Parathyroid adenoma (tissue), 2 donors: ENCODE results near the gene M1AP.

ENCODE experiments used
- H2AFZ ChIP-seq: fragments of 300-600 bp; sonication (generic); one replicate; pipeline ENCODE4 v1.7.0; 2017; ENCODE audit warnings: antibody characterized with exemption, mild to moderate bottlenecking
- H3K27ac ChIP-seq: fragments of 300-600 bp; sonication (generic); one replicate; pipeline ENCODE4 v1.7.0; 2017
- H3K27me3 ChIP-seq: fragments of 300-600 bp; sonication (generic); one replicate; pipeline ENCODE4 v1.7.0; 2017; ENCODE audit warnings: low read length; ENCODE audit not compliant: control insufficient read depth, insufficient read depth
- H3K36me3 ChIP-seq: fragments of 300-600 bp; sonication (generic); one replicate; pipeline ENCODE4 v1.7.0; 2017; ENCODE audit warnings: low read length; ENCODE audit not compliant: control insufficient read depth, insufficient read depth
- H3K4me1 ChIP-seq: fragments of 300-600 bp; sonication (generic); one replicate; pipeline ENCODE4 v1.7.0; 2017; ENCODE audit warnings: control low read depth
- H3K4me2 ChIP-seq: fragments of 300-600 bp; sonication (generic); one replicate; pipeline ENCODE4 v1.7.0; 2017; ENCODE audit warnings: low read length
- H3K4me3 ChIP-seq: fragments of 300-600 bp; sonication (generic); one replicate; pipeline ENCODE4 v1.7.0; 2017; ENCODE audit warnings: low read depth, low read length
- H3K79me2 ChIP-seq: fragments of 300-600 bp; sonication (generic); one replicate; pipeline ENCODE4 v1.7.0; 2017; ENCODE audit warnings: control low read depth
- H3K9ac ChIP-seq: fragments of 300-600 bp; sonication (generic); one replicate; pipeline ENCODE4 v1.7.0; 2017; ENCODE audit warnings: mild to moderate bottlenecking
- H3K9me3 ChIP-seq: fragments of 300-600 bp; sonication (generic); one replicate; pipeline ENCODE4 v1.7.0; 2017; ENCODE audit warnings: low read length; ENCODE audit not compliant: control insufficient read depth
- TF ChIP-seq, protein P1 (sequence below): fragments of 300-600 bp; sonication (generic); IDR thresholded peaks from one replicate; pipeline ENCODE4 v1.7.0; 2017; ENCODE audit warnings: antibody characterized with exemption, mild to moderate bottlenecking
- donor health status: primary hyperparathyroidism.

Gene M1AP

DNA sequence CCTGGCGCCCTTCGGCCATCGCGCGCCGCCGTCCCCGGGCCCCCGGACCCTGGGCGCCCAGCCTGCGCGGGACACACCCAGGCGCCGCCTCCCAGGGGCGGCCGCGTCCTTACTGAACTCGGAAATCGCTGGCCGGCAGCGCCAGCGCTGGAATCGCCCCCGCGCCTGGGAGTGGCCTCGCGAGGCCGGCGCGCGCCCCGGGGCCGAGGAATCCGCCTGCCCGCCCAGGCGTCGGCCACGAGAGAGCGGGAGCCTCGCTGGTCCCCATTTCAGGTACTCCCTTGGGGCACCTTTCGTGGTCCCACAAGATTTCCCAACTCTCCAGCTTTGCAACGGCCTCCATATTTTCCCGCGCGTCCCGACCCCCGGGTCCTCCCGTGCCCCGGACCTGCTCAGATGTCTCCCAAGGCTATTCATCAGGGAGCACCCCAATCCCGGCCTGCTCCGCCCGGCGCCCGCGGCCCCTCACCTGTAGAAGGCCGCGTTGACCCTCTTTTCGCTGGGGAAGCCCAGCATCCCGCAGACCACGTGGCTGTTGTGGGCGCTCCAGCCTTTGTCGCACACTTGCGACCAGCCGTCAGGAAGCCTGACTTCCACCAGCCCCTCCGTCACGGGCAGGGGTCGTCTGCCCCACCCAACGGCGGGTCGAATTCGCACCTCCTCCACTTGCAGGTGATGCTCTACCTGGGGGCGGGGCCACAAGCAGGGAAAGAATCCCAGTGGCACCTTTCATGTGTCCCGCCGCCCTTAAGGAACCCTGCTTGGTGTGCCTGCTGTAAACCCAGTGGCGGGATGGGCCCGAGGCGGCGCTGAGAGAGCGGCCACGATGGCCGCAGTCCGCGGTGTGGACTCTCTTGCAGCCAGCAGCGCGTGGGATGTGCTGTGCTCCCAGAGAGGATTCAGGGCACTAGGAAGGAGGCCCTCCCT lies 99.0 kb downstream of the M1AP start:
- peak overlapping the region; percentile 64 for H3K27ac ChIP-seq

GRCh38 chr2:74548285-74548899 lies 99.7 kb downstream of the M1AP start:
- peak overlapping the region; percentile 69 for H3K4me3 ChIP-seq

More for the DNA sequence above, 99.0 kb downstream of the M1AP start:
- peak overlapping the region; percentile 69 for H3K4me3 ChIP-seq
- H3K9me3 ChIP-seq, result no peaks in the 10 kb centered on the region
- TF ChIP-seq, protein P1, sequence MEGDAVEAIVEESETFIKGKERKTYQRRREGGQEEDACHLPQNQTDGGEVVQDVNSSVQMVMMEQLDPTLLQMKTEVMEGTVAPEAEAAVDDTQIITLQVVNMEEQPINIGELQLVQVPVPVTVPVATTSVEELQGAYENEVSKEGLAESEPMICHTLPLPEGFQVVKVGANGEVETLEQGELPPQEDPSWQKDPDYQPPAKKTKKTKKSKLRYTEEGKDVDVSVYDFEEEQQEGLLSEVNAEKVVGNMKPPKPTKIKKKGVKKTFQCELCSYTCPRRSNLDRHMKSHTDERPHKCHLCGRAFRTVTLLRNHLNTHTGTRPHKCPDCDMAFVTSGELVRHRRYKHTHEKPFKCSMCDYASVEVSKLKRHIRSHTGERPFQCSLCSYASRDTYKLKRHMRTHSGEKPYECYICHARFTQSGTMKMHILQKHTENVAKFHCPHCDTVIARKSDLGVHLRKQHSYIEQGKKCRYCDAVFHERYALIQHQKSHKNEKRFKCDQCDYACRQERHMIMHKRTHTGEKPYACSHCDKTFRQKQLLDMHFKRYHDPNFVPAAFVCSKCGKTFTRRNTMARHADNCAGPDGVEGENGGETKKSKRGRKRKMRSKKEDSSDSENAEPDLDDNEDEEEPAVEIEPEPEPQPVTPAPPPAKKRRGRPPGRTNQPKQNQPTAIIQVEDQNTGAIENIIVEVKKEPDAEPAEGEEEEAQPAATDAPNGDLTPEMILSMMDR, result no peak
- H3K27me3 ChIP-seq, result no peaks in the 10 kb centered on the region
- no peaks in the 10 kb centered on the region for H3K36me3 ChIP-seq
- peaks cover 10% of the 10 kb centered on the region for H3K4me1 ChIP-seq
- peak overlapping the region; percentile 86 for H2AFZ ChIP-seq
- peak overlapping the region; percentile 98 for H3K4me2 ChIP-seq
- no peaks in the 10 kb centered on the region for H3K79me2 ChIP-seq
- peak overlapping the region; percentile 15 for H3K9ac ChIP-seq

DNA sequence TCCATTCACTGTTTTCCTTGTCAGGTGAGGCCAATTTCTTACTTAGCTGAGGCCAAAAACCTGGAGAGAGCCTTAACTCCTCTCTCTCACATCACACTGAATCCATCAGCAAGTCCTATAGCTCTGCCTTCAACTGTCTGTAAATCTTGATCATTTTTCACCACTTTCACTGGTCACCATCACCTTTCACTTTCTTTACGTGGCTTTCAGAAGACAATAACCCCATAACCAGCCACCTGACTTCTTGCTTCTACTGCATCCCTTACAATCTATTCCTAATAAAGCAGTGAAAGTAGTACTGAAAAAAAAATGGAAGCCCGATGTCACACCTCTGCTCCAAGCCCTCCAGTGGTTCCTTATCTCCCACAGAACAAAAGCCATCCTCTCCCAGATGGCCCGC lies 102.1 kb downstream of the M1AP start:
- no peaks in the 10 kb centered on the region for H3K27me3 ChIP-seq
- H2AFZ ChIP-seq, result no peak overlapping the region
- H3K9ac ChIP-seq, result no peak overlapping the region
- peaks cover 10% of the 10 kb centered on the region for H3K4me1 ChIP-seq
- no peaks in the 10 kb centered on the region for H3K36me3 ChIP-seq
- TF ChIP-seq, protein P1, result no peak
- H3K9me3 ChIP-seq, result no peaks in the 10 kb centered on the region
- H3K79me2 ChIP-seq, result no peaks in the 10 kb centered on the region
- no peak overlapping the region for H3K4me3 ChIP-seq
- H3K4me2 ChIP-seq, result no peak overlapping the region
- no peak overlapping the region for H3K27ac ChIP-seq

More at GRCh38 chr2:74548285-74548899, 99.7 kb downstream of the M1AP start:
- TF ChIP-seq, protein P1, result no peak
- Histone ChIP-seq H3K9ac (no peak overlapping the region), H3K4me1 (peaks cover 10% of the 10 kb centered on the region), H3K27me3 (no peaks in the 10 kb centered on the region), H3K27ac (peak overlapping the region; percentile 64), H3K4me2 (peak overlapping the region; percentile 98), H3K9me3 (no peaks in the 10 kb centered on the region), H3K36me3 (no peaks in the 10 kb centered on the region), H3K79me2 (no peaks in the 10 kb centered on the region), H2AFZ (peak overlapping the region; percentile 86)

DNA sequence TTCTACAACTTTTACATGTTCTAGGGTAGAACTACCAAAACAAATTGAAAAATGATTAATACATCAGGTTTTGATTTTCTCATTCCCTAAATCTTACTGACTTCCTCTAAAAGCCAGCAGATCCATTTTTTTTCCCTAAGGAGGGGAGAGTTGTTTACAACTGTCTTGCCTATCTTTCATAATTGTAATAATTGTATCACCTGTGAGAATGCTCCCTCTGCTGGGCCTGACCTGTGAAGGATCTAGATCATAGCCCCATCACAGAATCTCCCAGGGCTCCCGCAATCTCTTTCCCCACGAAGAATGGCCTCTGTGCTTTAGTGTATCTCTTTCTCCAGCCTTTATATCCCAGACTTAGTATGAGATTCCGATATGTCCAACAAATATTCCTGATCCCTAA lies 103.5 kb downstream of the M1AP start:
- TF ChIP-seq, protein P1, result no peak
- Histone ChIP-seq H3K27ac (no peak overlapping the region), H3K4me1 (peaks cover 4% of the 10 kb centered on the region), H3K4me3 (no peak overlapping the region), H3K36me3 (no peaks in the 10 kb centered on the region), H3K9me3 (no peaks in the 10 kb centered on the region), H3K27me3 (no peaks in the 10 kb centered on the region), H3K4me2 (no peak overlapping the region), H3K9ac (no peak overlapping the region), H3K79me2 (no peaks in the 10 kb centered on the region), H2AFZ (no peak overlapping the region)
